H1 (cell line): ENCODE measurements around the gene LBHD1. TPM values are rescaled to one million over a fixed set of nuclear protein-coding genes. Genes with fewer than 3 reads are reported as not detected.

Experiments
- CTCF ChIA-PET: fragments of 300-600 bp; sonication (Branson Sonifier 250); formaldehyde crosslinking; loops from one replicate; lab custom pipeline; 2021; ENCODE audit not compliant: partially characterized antibody; lab: Charles Lee
- POLR2A ChIA-PET: fragments of 300-600 bp; sonication (Branson Sonifier 250); formaldehyde crosslinking; loops from one replicate; lab custom pipeline; 2021; ENCODE audit warnings: inconsistent platforms; ENCODE audit not compliant: partially characterized antibody; lab: Charles Lee
- DNase-seq, 2 experiments: peaks; one replicate each; pipeline versions ENCODE4 v3.0.0 to v3.0.0-alpha.2; 2010 to 2022; ENCODE audit warnings: low spot score in 2 of 2, low read depth in 1 of 2, mixed read lengths in 1 of 2
- FAIRE-seq: peaks from 2 replicates; lab custom pipeline; 2011; peaks lifted over from hg19 to GRCh38; lab: Jason Lieb, UNC
- H2AFZ ChIP-seq: 2 replicates; pipeline ENCODE4 v1.8.1; 2012; ENCODE audit warnings: low read length, inconsistent platforms
- H2AK5ac ChIP-seq: 2 replicates; pipeline ENCODE4 v1.6.1; 2013; ENCODE audit warnings: low read depth, low read length
- H2BK120ac ChIP-seq: replicated peaks from 2 replicates; pipeline ENCODE3; 2013; ENCODE audit warnings: low read depth, low read length, inconsistent platforms
- H2BK12ac ChIP-seq: 2 replicates; pipeline ENCODE4 v1.6.1; 2013; ENCODE audit warnings: low read depth, low read length
- H2BK15ac ChIP-seq: 2 replicates; pipeline ENCODE4 v1.6.1; 2013; ENCODE audit warnings: low read length
- H2BK20ac ChIP-seq: 2 replicates; pipeline ENCODE4 v1.6.1; 2013; ENCODE audit warnings: low read length
- H2BK5ac ChIP-seq: 2 replicates; pipeline ENCODE4 v1.6.1; 2013; ENCODE audit warnings: low read depth, low read length
- H3K14ac ChIP-seq: 2 replicates; pipeline ENCODE4 v1.6.1; 2013; ENCODE audit warnings: inconsistent platforms; ENCODE audit not compliant: insufficient read length
- H3K18ac ChIP-seq: 2 replicates; pipeline ENCODE4 v1.6.1; 2013; ENCODE audit warnings: low read length; ENCODE audit errors: extremely low read depth
- H3K23ac ChIP-seq: 2 replicates; pipeline ENCODE4 v1.6.1; 2013; ENCODE audit warnings: inconsistent platforms; ENCODE audit not compliant: insufficient read length
- H3K23me2 ChIP-seq: 2 replicates; pipeline ENCODE4 v1.6.1; 2013; ENCODE audit warnings: low read depth, low read length
- H3K27ac ChIP-seq: 2 replicates; pipeline ENCODE4 v1.6.1; 2011; ENCODE audit warnings: low read depth, low read length, inconsistent platforms
- H3K27me3 ChIP-seq, 4 experiments: replicated peaks in 1 of 4; 1 replicate in 1 of 4; 2 replicates in 3 of 4; pipeline versions ENCODE4 v1.6.1 to v1.8.1; 2011 to 2013; ENCODE audit warnings: low read length in 3 of 4, mild to moderate bottlenecking in 3 of 4, inconsistent platforms in 2 of 4, mixed read lengths in 2 of 4, moderate library complexity in 1 of 4; ENCODE audit not compliant: control insufficient read depth in 3 of 4, insufficient read depth in 3 of 4; ENCODE audit errors: extremely low read depth in 1 of 4
- H3K36me3 ChIP-seq, 4 experiments: 2 replicates each; pipeline versions ENCODE4 v1.6.1 to v1.8.1; 2011 to 2013; ENCODE audit warnings: mild to moderate bottlenecking in 4 of 4, low read length in 3 of 4, moderate library complexity in 2 of 4, control low read depth in 1 of 4, inconsistent platforms in 1 of 4; ENCODE audit not compliant: insufficient read depth in 4 of 4, control insufficient read depth in 2 of 4
- H3K4ac ChIP-seq: replicated peaks from 2 replicates; pipeline ENCODE3; 2013; ENCODE audit warnings: low read length, low read depth, mixed read lengths, inconsistent platforms; ENCODE audit not compliant: insufficient read length
- H3K4me1 ChIP-seq, 4 experiments: replicated peaks in 1 of 4; 1 replicate in 1 of 4; 2 replicates in 3 of 4; pipeline versions ENCODE4 v1.6.1 to v1.8.1; 2011 to 2013; ENCODE audit warnings: low read length in 3 of 4, inconsistent platforms in 2 of 4, mixed read lengths in 1 of 4; ENCODE audit not compliant: insufficient read depth in 4 of 4, control insufficient read depth in 3 of 4
- H3K4me2 ChIP-seq, 2 experiments: 2 replicates each; pipeline versions ENCODE4 v1.6.1 to v1.8.1; 2011 to 2013; ENCODE audit warnings: low read depth in 2 of 2, low read length in 2 of 2, control low read depth in 1 of 2, inconsistent platforms in 1 of 2, mild to moderate bottlenecking in 1 of 2; ENCODE audit not compliant: insufficient read depth in 1 of 2
- H3K4me3 ChIP-seq, 4 experiments: fragments of 200-600, 300-600 bp in 1 of 4; sonication (generic), shearing (Covaris generic), sonication (Bioruptor Twin) in 1 of 4; 2 replicates each; pipeline versions ENCODE4 v1.5.1 to v1.8.1; 2011 to 2016; ENCODE audit warnings: low read length in 4 of 4, low read depth in 3 of 4, control low read depth in 2 of 4, inconsistent platforms in 2 of 4, mild to moderate bottlenecking in 2 of 4, mixed read lengths in 1 of 4, moderate library complexity in 1 of 4; ENCODE audit not compliant: insufficient read depth in 2 of 4; ENCODE audit errors: extremely low read depth in 1 of 4
- H3K56ac ChIP-seq: replicated peaks from 2 replicates; pipeline ENCODE3; 2013; ENCODE audit warnings: low read depth, mild to moderate bottlenecking, mixed read lengths, low read length, inconsistent platforms; ENCODE audit not compliant: insufficient read length
- H3K79me1 ChIP-seq: 2 replicates; pipeline ENCODE4 v1.6.1; 2013; ENCODE audit warnings: low read depth, low read length, control low read depth
- H3K79me2 ChIP-seq, 2 experiments: 2 replicates each; pipeline versions ENCODE4 v1.6.1 to v1.8.1; 2012 to 2013; ENCODE audit warnings: low read length in 2 of 2, mild to moderate bottlenecking in 2 of 2, inconsistent platforms in 1 of 2; ENCODE audit not compliant: insufficient read depth in 2 of 2, control insufficient read depth in 1 of 2
- H3K9ac ChIP-seq, 4 experiments: replicated peaks in 1 of 4; 1 replicate in 1 of 4; 2 replicates in 3 of 4; pipeline versions ENCODE4 v1.6.1 to v1.8.1; 2011 to 2013; ENCODE audit warnings: low read depth in 3 of 4, low read length in 3 of 4, control low read depth in 2 of 4, mild to moderate bottlenecking in 2 of 4, moderate library complexity in 2 of 4, inconsistent platforms in 1 of 4; ENCODE audit errors: extremely low read depth in 1 of 4
- H3K9me3 ChIP-seq, 2 experiments: 2 replicates each; pipeline versions ENCODE4 v1.6.1 to v1.8.1; 2012 to 2013; ENCODE audit warnings: mild to moderate bottlenecking in 2 of 2, moderate library complexity in 2 of 2, control low read depth in 1 of 2, inconsistent platforms in 1 of 2, low read depth in 1 of 2, low read length in 1 of 2, mixed read lengths in 1 of 2; ENCODE audit not compliant: insufficient read depth in 2 of 2
- H4K20me1 ChIP-seq, 2 experiments: replicated peaks in 1 of 2; 2 replicates each; pipeline versions ENCODE3 to v1.8.1; 2011 to 2013; ENCODE audit warnings: inconsistent platforms in 2 of 2, low read length in 2 of 2, mild to moderate bottlenecking in 1 of 2; ENCODE audit not compliant: insufficient read depth in 2 of 2, control insufficient read depth in 1 of 2
- H4K5ac ChIP-seq: 2 replicates; pipeline ENCODE4 v1.6.1; 2013; ENCODE audit warnings: low read length, low read depth, mixed read lengths, inconsistent platforms; ENCODE audit not compliant: insufficient read length
- H4K8ac ChIP-seq: 2 replicates; pipeline ENCODE4 v1.8.0; 2013; ENCODE audit warnings: mild to moderate bottlenecking, moderate library complexity, low read length, inconsistent platforms; ENCODE audit not compliant: insufficient read depth; ENCODE audit errors: extremely low read depth
- H4K91ac ChIP-seq: replicated peaks from 2 replicates; pipeline ENCODE3; 2013; ENCODE audit warnings: low read length, mixed read lengths, inconsistent platforms; ENCODE audit not compliant: insufficient read length
- BRCA1 ChIP-seq: IDR thresholded peaks from 2 replicates; pipeline ENCODE4 v1.6.1; 2012; ENCODE audit warnings: low read depth, low read length, improper control_type of control experiment
- CREB1 ChIP-seq: IDR thresholded peaks from 2 replicates; pipeline ENCODE4 v1.6.1; 2012; ENCODE audit warnings: inconsistent platforms
- EZH2 ChIP-seq: fragments of 200-600 bp; sonication (generic); IDR thresholded peaks from 2 replicates; pipeline ENCODE4 v1.7.1; 2012; ENCODE audit warnings: low read depth, mild to moderate bottlenecking, moderate library complexity, low read length, inconsistent platforms; ENCODE audit not compliant: severe bottlenecking
- HDAC2 ChIP-seq, 2 experiments: fragments of 300-600 bp in 1 of 2; sonication (generic) in 1 of 2; IDR thresholded peaks; 2 replicates each; pipeline ENCODE4 v1.6.1; 2011 to 2012; ENCODE audit warnings: low read depth in 2 of 2, low read length in 2 of 2, mild to moderate bottlenecking in 2 of 2, moderate library complexity in 2 of 2, borderline replicate concordance in 1 of 2, inconsistent platforms in 1 of 2
- JUND ChIP-seq: IDR thresholded peaks from 2 replicates; pipeline ENCODE4 v1.6.1; 2011; ENCODE audit warnings: mild to moderate bottlenecking, improper control_type of control experiment, low read length
- POU5F1 ChIP-seq: IDR thresholded peaks from 2 replicates; pipeline ENCODE4 v1.6.1; 2011; ENCODE audit warnings: low read depth, mild to moderate bottlenecking, low read length, moderate library complexity
- SP2 ChIP-seq: IDR thresholded peaks from 2 replicates; pipeline ENCODE4 v1.6.1; 2012; ENCODE audit warnings: mild to moderate bottlenecking, low read length, inconsistent platforms
- TBP ChIP-seq: IDR thresholded peaks from 2 replicates; pipeline ENCODE4 v1.6.1; 2011; ENCODE audit warnings: low read depth, low read length, improper control_type of control experiment
- TEAD4 ChIP-seq: IDR thresholded peaks from 2 replicates; pipeline ENCODE4 v1.6.1; 2012; ENCODE audit warnings: low read depth, low read length, inconsistent platforms, mixed read lengths
- WGBS, 2 experiments: shearing (Covaris generic) in 1 of 2; methylation state at CpG; one replicate each; pipeline versions ENCODE4 v1.1.6 to v1.1.7; 2013 to 2015; ENCODE audit warnings: low lambda C conversion rate in 2 of 2, mixed read lengths in 2 of 2, inconsistent platforms in 1 of 2, low coverage in 1 of 2, missing lambda C conversion rate in 1 of 2; ENCODE audit not compliant: insufficient replicate concordance in 2 of 2, insufficient coverage in 1 of 2, insufficient read length in 1 of 2; ENCODE audit errors: extremely low coverage in 1 of 2, missing lambda C conversion rate in 1 of 2; 5-methylcytosine and 5-hydroxymethylcytosine counted together
- long read RNA-seq, 2 experiments: library from RNA in 1 of 2; library from capped mRNA in 1 of 2; stranded (forward); transcript quantifications; one replicate each; pipeline ENCODE4 v2.0.0, GENCODE V29; 2021; ENCODE audit warnings: inconsistent platforms in 1 of 2
- polyA minus RNA-seq, 3 experiments: library from RNA; depleted of rRNA, polyadenylated mRNA; stranded (reverse); fragments of >200 nt; gene quantifications; 1 replicate in 2 of 3; 2 replicates in 1 of 3; pipeline ENCODE4 v1.2.3, GENCODE V29; 2011
- polyA plus RNA-seq, 7 experiments: library from polyadenylated mRNA; depleted of rRNA in 3 of 7; stranded (reverse) in 5 of 7; unstranded in 2 of 7; fragments of >200 nt in 5 of 7; fragments of 200-250 nt in 2 of 7; gene quantifications; 1 replicate in 5 of 7; 2 replicates in 1 of 7; 4 replicates in 1 of 7; pipeline versions ENCODE4 v1.2.1 to v1.2.3, GENCODE V29; 2011 to 2013; ENCODE audit warnings: missing spikeins in 2 of 7, mixed read lengths in 2 of 7
- total RNA-seq: library from RNA; stranded (reverse); fragmentation: NEBNext Ultra II Directional; extraction: Animal tissue kit (Norgen Biotek cat#: 25700); gene quantifications from 2 replicates; pipeline ENCODE4 v1.2.1, GENCODE V29; 2021

LBHD1 gene
- total RNA-seq (3.6 and 5.2 TPM in 2 replicates), polyA plus RNA-seq (2011; rRNA removed) (2.3 and 2.8 TPM in 2 replicates), polyA minus RNA-seq (2011; rRNA and poly(A)+ RNA removed) (2.8 and 3.6 TPM in 2 replicates)
- 2.5 TPM for polyA plus RNA-seq (2011; cell fraction: cytosol; rRNA removed)
- polyA plus RNA-seq (2011; cell fraction: nucleus; rRNA removed) = 5.8 TPM
- 3.3 to 4.0 TPM (median 3.6 TPM) in 4 replicates for polyA plus RNA-seq (2012, experiment 1 of 2)
- 2.7 TPM for polyA plus RNA-seq (2012, experiment 2 of 2)
- polyA plus RNA-seq (2013, experiment 1 of 2) = 3.2 TPM
- 2.7 TPM for polyA plus RNA-seq (2013, experiment 2 of 2)
- 3.4 TPM for polyA minus RNA-seq (2011; cell fraction: cytosol; rRNA and poly(A)+ RNA removed)
- polyA minus RNA-seq (2011; cell fraction: nucleus; rRNA and poly(A)+ RNA removed) = 9.8 TPM
- long read RNA-seq, experiment 1, partial matches to known transcripts = 5 of 5 reads
- long read RNA-seq, experiment 1, other reads (novel, unspliced or antisense) = 0 of 5 reads
- long read RNA-seq, experiment 2, partial matches to known transcripts = 0 of 3 reads
- long read RNA-seq, experiment 2, other reads (novel, unspliced or antisense) = 3 of 3 reads

GRCh38 chr11:62671608-62672389, at the start of gene LBHD1, which contains the start of gene UQCC3:
Gene LBHD1 (minus strand): TSS chr11:62672267. CDS start chr11:62670031, 2,236 bp downstream.
Gene UQCC3 (plus strand): TSS chr11:62671673. CDS start chr11:62671746, 73 bp downstream.
- Histone ChIP-seq H3K36me3 (peaks cover 7 to 30% (median 10%) of the 10 kb centered on the region in 4 experiments; a peak in 5 of 8 replicates), H3K9ac (peak within 1 kb of the TSS; percentile 66 to 89 (median 78)), H3K18ac (peak within 1 kb of the TSS; percentile 100), H3K27me3 (no peaks in the 10 kb centered on the region), H4K8ac (peak within 1 kb of the TSS; percentile 97), H3K56ac (peak within 1 kb of the TSS; percentile 83), H3K79me1 (peaks cover 8% of the 10 kb centered on the region), H3K4me1 (peaks cover 2 to 7% (median 2%) of the 10 kb centered on the region in 4 experiments; a peak in 5 of 7 replicates), H3K4ac (peak within 1 kb of the TSS; percentile 94), H4K91ac (peak within 1 kb of the TSS; percentile 95), H2BK12ac (peak within 1 kb of the TSS; percentile 53), H2BK15ac (no peak within 1 kb of the TSS), H4K5ac (peak within 1 kb of the TSS; percentile 91), H2BK120ac (no peak within 1 kb of the TSS), H4K20me1 (no peaks in the 10 kb centered on the region), H3K27ac (peak within 1 kb of the TSS; percentile 63), H3K4me2 (peak within 1 kb of the TSS; percentile 80 to 90), H3K9me3 (no peaks in the 10 kb centered on the region), H2BK20ac (no peak within 1 kb of the TSS), H3K14ac (peak within 1 kb of the TSS; percentile 37), H2AFZ (no peak within 1 kb of the TSS; the same call in 1 of the 2 replicates), H3K79me2 (peaks cover 0 to 15% of the 10 kb centered on the region in 2 experiments; a peak in 1 of 4 replicates), H3K4me3 (peak within 1 kb of the TSS; percentile 88 to 97 (median 92)), H3K23me2 (peaks cover 11% of the 10 kb centered on the region), H2BK5ac (peak within 1 kb of the TSS; percentile 80), H2AK5ac (peak within 1 kb of the TSS; percentile 93; the same call in 1 of the 2 replicates), H3K23ac (no peak within 1 kb of the TSS)
- peak; percentile 34 to 88 for DNase-seq
- CTCF ChIA-PET = interaction anchor here (0.6 to 3.1 kb wide), 12 partner anchors 8 to 328 kb away, joined by 3 to 10 read pairs (median 4); partner anchors contain the start of genes LRRN4CL and TMEM179B
- WGBS, 2 experiments = 2% methylated on average over 57 of the region's 59 CpGs; no CpG with 5 or more reads in 1 of the 2 experiments
- POLR2A ChIA-PET = interaction anchor here (0.6 to 61.4 kb wide), 42 partner anchors 11 to 277 kb away, joined by 3 to 2041 read pairs (median 4); partner anchors contain the start of genes B3GAT3, BSCL2, C11orf98 and CSKMT
- FAIRE-seq = no peak
- peak; percentile 98 for TF ChIP-seq SP2
- TF ChIP-seq TEAD4 = peak; percentile 47
- TF ChIP-seq BRCA1 = no peak
- peak in 1 of 2 experiments; percentile 78; a peak in 2 of 4 replicates for TF ChIP-seq HDAC2 (IDR thresholded peaks at IDR 0.05; ENCODE audit: borderline replicate concordance in 1 of 2, low read depth in 2 of 2, low read length in 2 of 2)
- peak; percentile 96 for TF ChIP-seq TBP
- no peak for TF ChIP-seq EZH2
- no peak for TF ChIP-seq POU5F1
- TF ChIP-seq JUND = peak; percentile 31; the same call in 1 of the 2 replicates
- peak; percentile 36; the same call in 1 of the 2 replicates for TF ChIP-seq CREB1
